Calu3 (cell line): Measurements from ENCODE around the gene PLA2G2E. TPM values are rescaled to one million over a fixed set of nuclear protein-coding genes. Genes with fewer than 3 reads are reported as not detected.

Experiments used
- BruUV-seq: library from RNA; stranded (reverse); fragments of 400-500 nt; replicated peaks from 2 replicates; lab custom pipeline; 2021; lab: Mats Ljungman, UMichigan
- CTCF ChIA-PET: fragments of 300-600 bp; sonication (Branson Sonifier 250); formaldehyde crosslinking; loops from one replicate; lab custom pipeline; 2022; ENCODE audit warnings: antibody characterized with exemption; lab: Charles Lee
- DNase-seq: peaks from one replicate; pipeline ENCODE4 v3.0.0; 2022
- H3K27ac Mint-ChIP-seq: one replicate; pipeline ENCODE4 v1.8.0; 2022; ENCODE audit warnings: mixed read lengths; ENCODE audit not compliant: unreplicated experiment
- H3K27me3 Mint-ChIP-seq: one replicate; pipeline ENCODE4 v1.8.0; 2022; ENCODE audit warnings: mixed read lengths; ENCODE audit not compliant: unreplicated experiment
- H3K36me3 Mint-ChIP-seq: one replicate; pipeline ENCODE4 v1.8.0; 2022; ENCODE audit warnings: mild to moderate bottlenecking, moderate library complexity, mixed read lengths; ENCODE audit not compliant: insufficient read depth, unreplicated experiment
- H3K4me1 Mint-ChIP-seq: one replicate; pipeline ENCODE4 v1.8.0; 2022; ENCODE audit warnings: mild to moderate bottlenecking, low read depth, mixed read lengths; ENCODE audit not compliant: unreplicated experiment
- H3K4me3 Mint-ChIP-seq: one replicate; pipeline ENCODE4 v1.8.0; 2022; ENCODE audit warnings: mild to moderate bottlenecking, low read depth, moderate library complexity, mixed read lengths; ENCODE audit not compliant: unreplicated experiment
- H3K9me3 Mint-ChIP-seq: one replicate; pipeline ENCODE4 v1.8.0; 2022; ENCODE audit warnings: low read depth, mixed read lengths; ENCODE audit not compliant: unreplicated experiment
- CTCF ChIP-seq: fragments of 200-600 bp; IDR thresholded peaks from one replicate; pipeline ENCODE4 v1.8.0; 2022; ENCODE audit warnings: antibody characterized with exemption; ENCODE audit not compliant: unreplicated experiment
- intact Hi-C: fragments of 100-400 bp; cut with micrococcal nuclease; formaldehyde crosslinking; loops from one replicate; pipeline ENCODE4 v1.10.0; 2022; ENCODE audit not compliant: unreplicated experiment
- total RNA-seq: library from RNA; stranded (reverse); gene quantifications from 2 replicates; pipeline ENCODE4 v1.2.3, GENCODE V29; 2022

Gene PLA2G2E
- total RNA-seq, 1 experiment from 2014 or later = not detected

DNA sequence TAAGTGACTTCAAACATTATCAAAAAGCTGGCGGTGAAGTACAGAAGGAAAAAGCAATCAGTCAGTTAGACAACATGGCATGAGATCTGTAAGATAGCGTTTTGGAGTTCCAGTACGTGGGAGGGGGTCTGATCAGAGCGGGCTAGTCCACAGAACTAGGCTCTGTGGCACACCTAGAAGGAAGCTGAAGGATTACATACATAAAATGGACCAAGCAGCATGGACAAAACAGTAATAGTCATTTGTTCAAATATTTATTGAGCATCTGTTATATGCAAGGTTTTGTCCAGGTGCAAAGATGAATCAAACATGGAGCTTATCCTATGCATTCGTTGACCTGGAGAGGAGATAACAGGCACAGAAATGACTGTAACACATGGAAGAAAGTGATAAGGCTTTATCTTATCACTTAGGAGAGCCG is 22.9 kb upstream of the PLA2G2E start:
- Mint-ChIP-seq H3K4me1 (peaks cover 9% of the 10 kb centered on the region), H3K27ac (no peak overlapping the region), H3K9me3 (peaks cover 3% of the 10 kb centered on the region), H3K4me3 (no peak overlapping the region), H3K36me3 (no peaks in the 10 kb centered on the region), H3K27me3 (no peaks in the 10 kb centered on the region)
- no peak for TF ChIP-seq CTCF
- intact Hi-C loops = no loop called here
- BruUV-seq = no TSS peak
- CTCF ChIA-PET = no interaction called here
- no peak for DNase-seq

DNA sequence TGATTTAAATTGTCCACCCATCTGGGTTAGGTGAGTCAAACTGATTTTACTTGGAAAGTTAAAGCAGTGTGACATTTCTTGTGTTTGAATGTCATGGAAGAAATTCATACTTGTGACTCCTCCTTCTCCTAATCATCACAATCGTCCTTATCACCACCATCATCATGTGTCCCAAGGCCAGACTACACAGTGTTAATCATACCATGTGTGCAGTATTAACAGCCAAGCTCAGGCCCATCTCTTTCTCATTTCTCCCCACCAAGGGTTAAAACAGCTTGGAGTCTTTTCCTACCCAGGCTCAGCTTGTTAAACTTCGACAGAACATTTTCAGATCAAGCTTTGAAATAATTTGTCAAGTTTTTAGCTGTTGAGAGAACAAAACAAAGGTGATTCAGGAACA is 22.5 kb upstream of the PLA2G2E start:
- peaks cover 9% of the 10 kb centered on the region for H3K4me1 Mint-ChIP-seq
- no peak for TF ChIP-seq CTCF
- CTCF ChIA-PET = no interaction called here

DNA sequence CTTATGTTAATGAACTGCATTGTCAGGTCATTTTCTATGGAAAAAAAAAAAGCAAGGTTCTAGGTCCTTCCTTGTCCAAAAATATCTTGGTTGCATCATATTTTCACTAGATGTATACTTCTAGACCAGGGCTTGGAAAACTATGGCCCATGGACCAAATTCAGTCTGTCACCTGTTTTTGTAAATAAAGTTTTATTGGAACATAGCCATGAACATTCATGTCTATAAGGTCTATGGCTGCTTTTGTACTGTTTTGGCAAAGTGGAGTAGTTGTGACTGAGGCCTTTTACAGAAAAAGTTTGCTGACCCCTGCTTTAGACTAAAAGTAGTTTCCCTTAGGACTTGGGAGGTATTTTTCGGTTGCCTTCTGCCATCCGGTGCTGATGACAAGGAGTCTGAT is 19.2 kb upstream of the PLA2G2E start:
- Mint-ChIP-seq H3K27ac (no peak overlapping the region), H3K4me3 (no peak overlapping the region), H3K4me1 (no peaks in the 10 kb centered on the region), H3K27me3 (no peaks in the 10 kb centered on the region), H3K36me3 (no peaks in the 10 kb centered on the region), H3K9me3 (peaks cover 3% of the 10 kb centered on the region)
- DNase-seq = no peak
- no peak for TF ChIP-seq CTCF
- CTCF ChIA-PET = no interaction called here
- intact Hi-C loops = no loop called here
- no TSS peak for BruUV-seq

More for the DNA sequence above, 22.5 kb upstream of the PLA2G2E start:
- no peak for DNase-seq
- Mint-ChIP-seq H3K9me3 (peaks cover 3% of the 10 kb centered on the region), H3K36me3 (no peaks in the 10 kb centered on the region), H3K27me3 (no peaks in the 10 kb centered on the region), H3K27ac (no peak overlapping the region), H3K4me3 (no peak overlapping the region)
- intact Hi-C loops = no loop called here
- BruUV-seq = no TSS peak

DNA sequence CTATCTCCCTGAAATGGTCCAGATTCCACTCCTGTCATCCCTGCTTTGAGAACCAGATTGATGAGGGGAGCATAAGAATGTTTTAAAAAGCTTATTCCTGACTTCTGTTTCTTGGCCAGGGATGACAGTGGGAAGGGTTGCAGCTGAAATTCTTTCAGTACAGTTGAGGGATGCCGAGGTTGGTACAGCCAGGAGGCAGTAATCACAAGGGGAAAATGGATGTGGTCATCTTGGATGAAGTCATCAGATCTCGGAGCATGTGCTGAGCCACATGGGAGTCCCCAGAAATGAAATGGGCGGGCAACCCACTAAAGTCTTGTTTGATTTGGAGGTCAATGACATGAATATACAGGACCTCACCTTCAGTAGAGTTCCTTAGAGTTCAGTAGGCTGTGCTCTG is 18.7 kb upstream of the PLA2G2E start:
- no TSS peak for BruUV-seq
- Mint-ChIP-seq H3K27ac (no peak overlapping the region), H3K4me3 (no peak overlapping the region), H3K4me1 (no peaks in the 10 kb centered on the region), H3K27me3 (no peaks in the 10 kb centered on the region), H3K9me3 (peaks cover 3% of the 10 kb centered on the region), H3K36me3 (no peaks in the 10 kb centered on the region)
- CTCF ChIA-PET = no interaction called here
- intact Hi-C loops = no loop called here
- TF ChIP-seq CTCF = no peak
- DNase-seq = no peak
